ENCODE measurements around the gene ECM1.

The ECM1 gene

DNA sequence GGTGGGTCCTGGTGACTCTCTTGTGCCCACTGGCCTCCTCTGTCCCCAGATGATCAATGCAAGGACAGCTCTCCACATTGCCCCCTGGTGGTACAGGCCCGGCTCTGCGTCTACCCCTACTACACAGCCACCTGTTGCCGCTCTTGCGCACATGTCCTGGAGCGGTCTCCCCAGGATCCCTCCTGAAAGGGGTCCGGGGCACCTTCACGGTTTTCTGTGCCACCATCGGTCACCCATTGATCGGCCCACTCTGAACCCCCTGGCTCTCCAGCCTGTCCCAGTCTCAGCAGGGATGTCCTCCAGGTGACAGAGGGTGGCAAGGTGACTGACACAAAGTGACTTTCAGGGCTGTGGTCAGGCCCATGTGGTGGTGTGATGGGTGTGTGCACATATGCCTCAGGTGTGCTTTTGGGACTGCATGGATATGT, 52.1 kb downstream of the ECM1 start:
- peak; percentile 67 for DNase-seq

DNA sequence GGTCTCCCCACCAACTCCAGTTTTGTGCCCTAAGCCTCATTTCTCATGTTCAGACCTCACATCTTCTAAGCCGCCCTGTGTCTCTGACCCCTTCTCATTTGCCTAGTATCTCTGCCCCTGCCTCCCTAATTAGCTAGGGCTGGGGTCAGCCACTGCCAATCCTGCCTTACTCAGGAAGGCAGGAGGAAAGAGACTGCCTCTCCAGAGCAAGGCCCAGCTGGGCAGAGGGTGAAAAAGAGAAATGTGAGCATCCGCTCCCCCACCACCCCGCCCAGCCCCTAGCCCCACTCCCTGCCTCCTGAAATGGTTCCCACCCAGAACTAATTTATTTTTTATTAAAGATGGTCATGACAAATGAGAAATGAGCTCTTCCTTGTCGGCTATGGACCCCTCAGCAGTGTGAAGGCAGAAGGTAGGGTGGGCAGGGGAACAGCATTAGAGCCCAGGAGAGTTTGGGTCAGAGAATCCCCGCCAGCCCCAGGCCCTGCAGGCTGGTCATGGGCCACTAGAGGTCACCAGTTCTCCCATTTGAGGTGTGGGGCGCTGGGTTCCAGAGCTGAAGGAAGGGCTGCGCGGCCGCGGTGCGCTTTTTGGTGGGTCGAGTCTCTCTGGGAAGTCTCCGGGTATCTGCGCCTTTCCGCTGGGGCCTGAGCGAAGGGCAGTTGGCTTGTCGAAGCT, 52.8 kb downstream of the ECM1 start:
- peak; percentile 89 for DNase-seq

DNA sequence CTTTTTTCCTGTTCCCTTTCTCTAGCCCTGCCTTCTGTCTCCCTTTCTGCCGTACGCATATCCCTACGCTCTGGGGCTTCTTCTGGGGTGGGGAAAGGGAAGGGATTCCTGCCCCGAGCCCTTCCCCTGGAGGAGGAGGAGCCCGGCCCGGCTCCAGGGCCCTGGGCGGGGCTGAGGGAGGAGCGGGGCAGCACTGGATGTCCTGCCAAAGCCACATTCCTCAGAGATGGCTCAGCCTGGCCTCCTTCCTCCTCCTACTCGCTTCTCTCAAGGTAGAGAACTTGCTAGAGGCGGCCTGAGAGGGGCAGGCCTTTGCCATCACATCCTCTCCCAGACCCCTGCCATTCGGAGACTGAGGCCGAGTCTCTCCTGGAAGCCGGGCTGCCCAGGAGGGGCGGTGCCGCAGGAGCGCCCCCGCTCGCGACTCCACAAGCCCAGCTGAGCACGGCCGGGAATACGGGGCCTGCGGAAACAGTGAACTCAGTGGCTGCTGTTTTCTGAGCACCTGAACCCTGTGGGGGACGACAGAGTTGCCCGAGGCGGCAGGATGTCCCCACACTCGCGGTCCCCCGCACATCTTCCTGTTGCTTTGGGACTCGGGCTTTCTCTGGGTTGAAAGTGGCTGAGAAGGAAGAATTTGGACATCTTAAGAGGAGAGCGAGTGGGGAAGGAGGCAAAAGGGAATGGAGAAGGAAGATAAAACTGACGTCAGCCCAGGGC, 53.5 kb downstream of the ECM1 start:
- peak; percentile 99 for DNase-seq

DNA sequence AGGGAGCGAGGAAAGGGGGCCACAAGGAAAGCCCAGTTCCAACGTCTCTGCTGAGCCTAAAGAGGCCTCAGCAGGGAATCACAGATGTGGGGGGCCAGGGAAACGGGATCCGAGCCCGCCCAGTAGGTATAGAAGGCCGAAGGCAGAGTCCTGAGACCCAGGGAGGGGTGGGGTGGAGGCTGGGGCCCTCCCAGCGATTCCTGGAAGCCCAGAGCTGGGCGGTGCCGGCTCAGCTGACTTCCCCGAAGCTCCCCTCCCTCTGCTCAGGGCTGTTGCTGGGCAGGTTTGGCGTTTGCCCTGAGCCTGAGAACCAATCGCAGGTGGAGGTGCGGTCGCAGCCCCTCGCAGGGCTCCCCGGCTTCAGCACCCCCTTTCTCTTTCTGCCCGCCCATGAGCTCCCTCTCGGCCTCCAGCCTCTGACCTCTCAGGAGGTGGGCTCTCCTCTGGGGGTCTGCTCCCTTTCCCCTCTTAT, 54.1 kb downstream of the ECM1 start:
- DNase-seq, result peak; percentile 93

DNA sequence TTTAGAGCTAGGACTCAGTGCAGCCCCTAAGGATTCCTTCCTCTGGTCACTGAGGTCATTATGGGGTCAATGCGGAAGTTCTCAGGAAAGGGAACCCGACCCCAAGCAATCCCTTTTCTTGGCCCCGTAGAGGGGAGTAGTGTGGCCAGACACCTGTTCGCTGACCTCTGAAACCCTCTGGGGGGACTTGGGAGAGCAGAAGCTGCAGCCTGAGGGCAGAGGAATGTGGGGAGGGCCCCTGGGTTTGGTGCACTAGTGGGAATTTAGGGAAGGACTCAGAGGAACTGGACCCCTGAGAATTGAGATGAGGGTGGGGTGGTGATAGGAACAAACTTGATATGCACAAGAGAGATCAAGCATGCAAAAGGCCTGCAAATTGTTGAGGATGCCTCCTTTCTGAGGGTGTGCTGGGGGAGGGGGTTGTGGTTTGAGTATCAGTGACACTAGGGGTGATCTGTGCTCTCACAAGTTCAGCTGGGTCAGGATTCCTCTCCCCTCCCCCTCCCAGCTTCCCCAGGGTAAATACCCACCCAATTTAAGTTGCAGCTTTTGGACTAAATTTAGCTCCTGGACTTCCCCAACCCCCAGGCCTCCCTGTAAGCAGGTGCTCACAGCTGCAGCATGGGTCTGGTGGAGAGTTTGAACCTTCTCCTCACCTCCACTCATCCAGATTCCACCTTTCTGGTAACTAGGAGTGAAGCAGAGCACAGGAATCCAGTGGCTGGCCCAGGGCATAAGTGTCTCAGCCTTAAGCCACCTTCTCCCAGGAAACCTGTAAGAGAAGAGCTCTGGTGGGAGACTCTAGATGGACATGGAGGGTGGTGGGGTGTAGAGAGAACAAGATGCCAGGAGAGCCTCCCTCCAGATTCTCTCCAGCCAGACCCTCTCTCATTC, 54.8 kb downstream of the ECM1 start:
- DNase-seq, result no peak
